ENCODE measurements around the gene MGAT4B.

DNA sequence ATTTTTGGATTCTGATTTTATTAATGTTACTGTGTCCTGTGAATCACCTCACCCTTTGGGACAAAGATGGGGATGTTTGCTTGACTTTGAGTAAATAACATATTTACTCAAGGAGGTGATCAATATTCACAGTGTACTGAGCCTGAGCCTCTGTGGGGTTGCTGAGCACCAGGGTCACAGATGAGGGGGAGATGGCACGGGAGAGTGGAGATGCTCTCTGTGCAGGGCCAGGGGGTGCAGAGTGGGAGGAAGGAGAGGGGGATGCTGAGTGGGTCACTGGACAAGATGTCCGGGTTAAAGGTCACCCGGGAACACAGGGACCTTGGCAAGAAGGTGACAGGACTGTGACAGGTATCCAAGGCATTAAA, 18.1 kb upstream of the MGAT4B start:
- TF ChIP-seq, protein P1, sequence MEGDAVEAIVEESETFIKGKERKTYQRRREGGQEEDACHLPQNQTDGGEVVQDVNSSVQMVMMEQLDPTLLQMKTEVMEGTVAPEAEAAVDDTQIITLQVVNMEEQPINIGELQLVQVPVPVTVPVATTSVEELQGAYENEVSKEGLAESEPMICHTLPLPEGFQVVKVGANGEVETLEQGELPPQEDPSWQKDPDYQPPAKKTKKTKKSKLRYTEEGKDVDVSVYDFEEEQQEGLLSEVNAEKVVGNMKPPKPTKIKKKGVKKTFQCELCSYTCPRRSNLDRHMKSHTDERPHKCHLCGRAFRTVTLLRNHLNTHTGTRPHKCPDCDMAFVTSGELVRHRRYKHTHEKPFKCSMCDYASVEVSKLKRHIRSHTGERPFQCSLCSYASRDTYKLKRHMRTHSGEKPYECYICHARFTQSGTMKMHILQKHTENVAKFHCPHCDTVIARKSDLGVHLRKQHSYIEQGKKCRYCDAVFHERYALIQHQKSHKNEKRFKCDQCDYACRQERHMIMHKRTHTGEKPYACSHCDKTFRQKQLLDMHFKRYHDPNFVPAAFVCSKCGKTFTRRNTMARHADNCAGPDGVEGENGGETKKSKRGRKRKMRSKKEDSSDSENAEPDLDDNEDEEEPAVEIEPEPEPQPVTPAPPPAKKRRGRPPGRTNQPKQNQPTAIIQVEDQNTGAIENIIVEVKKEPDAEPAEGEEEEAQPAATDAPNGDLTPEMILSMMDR (IDR thresholded peaks at IDR 0.05), result no peak
- no peak for TF ChIP-seq POLR2A (IDR thresholded peaks at IDR 0.05)
